Measurements from ENCODE around the gene SCARF2. TPM values are rescaled to one million over a fixed set of nuclear protein-coding genes. Genes with fewer than 3 reads are reported as not detected.

The SCARF2 gene
- total RNA-seq, 3 donors from 2014 or later (not counting 1 experiment from before 2014, with no cell fraction given), result 1.8 to 3.5 (median 2.9) TPM

- ATAC-seq (no peak), DNase-seq (no peak)
- Histone ChIP-seq H3K4me3 (ENCODE audit: low read length) (no peak overlapping the region), H3K36me3 (ENCODE audit: control insufficient read depth, insufficient read depth, low read length) (peaks cover 6% of the 10 kb centered on the region), H3K27me3 (ENCODE audit: control insufficient read depth, insufficient read depth, low read length) (no peaks in the 10 kb centered on the region), H3K9me3 (ENCODE audit: control insufficient read depth, insufficient read depth, low read length) (no peaks in the 10 kb centered on the region), H3K4me1 (ENCODE audit: control insufficient read depth, insufficient read depth, low read length) (peaks cover 30% of the 10 kb centered on the region), H3K27ac (ENCODE audit: low read length) (peak overlapping the region; percentile 87)
- intact Hi-C loops (cut with micrococcal nuclease), result no loop called here
- H3K27me3 Mint-ChIP-seq (ENCODE audit: low read depth in 2 of 2), result no peaks in the 10 kb centered on the region
- H3K9me3 Mint-ChIP-seq, result no peaks in the 10 kb centered on the region
- H3K4me1 Mint-ChIP-seq, result peaks cover 27 to 28% of the 10 kb centered on the region in 2 donors
- H3K36me3 Mint-ChIP-seq, result no peaks in the 10 kb centered on the region
- 98% methylated on average over 32 of the region's 32 CpGs for WGBS (ENCODE audit: insufficient coverage)
- H3K4me3 Mint-ChIP-seq, result no peak overlapping the region
- H3K27ac Mint-ChIP-seq, result peak overlapping the region; percentile 27 to 85
- no peak for TF ChIP-seq CTCF (IDR thresholded peaks at IDR 0.05)
Measured at GRCh38 chr22:20464912-20465758, 27.5 kb upstream of the SCARF2 start.

GRCh38 chr22:20464096-20464614, 26.5 kb upstream of the SCARF2 start:
- Histone ChIP-seq H3K4me1 (ENCODE audit: control insufficient read depth, insufficient read depth, low read length) (peaks cover 30% of the 10 kb centered on the region), H3K36me3 (ENCODE audit: control insufficient read depth, insufficient read depth, low read length) (peaks cover 4% of the 10 kb centered on the region), H3K4me3 (ENCODE audit: low read length) (no peak overlapping the region), H3K27me3 (ENCODE audit: control insufficient read depth, insufficient read depth, low read length) (no peaks in the 10 kb centered on the region), H3K27ac (ENCODE audit: low read length) (peak overlapping the region; percentile 87), H3K9me3 (ENCODE audit: control insufficient read depth, insufficient read depth, low read length) (no peaks in the 10 kb centered on the region)
- Mint-ChIP-seq H3K9me3 (no peaks in the 10 kb centered on the region), H3K36me3 (no peaks in the 10 kb centered on the region), H3K4me1 (peaks cover 27% of the 10 kb centered on the region in 2 donors), H3K4me3 (peak overlapping the region; percentile 55), H3K27me3 (ENCODE audit: low read depth in 2 of 2) (no peaks in the 10 kb centered on the region), H3K27ac (peak overlapping the region; percentile 85 to 90)
- no peak for TF ChIP-seq CTCF (IDR thresholded peaks at IDR 0.05)
- 66% methylated on average over 9 of the region's 11 CpGs for WGBS (ENCODE audit: insufficient coverage)
- intact Hi-C loops (cut with micrococcal nuclease), result no loop called here
- ATAC-seq, result peak; percentile 46 to 62 (median 61)
- DNase-seq, result peak in 1 of 2 donors; percentile 84

- Mint-ChIP-seq H3K4me1 (peaks cover 24 to 27% of the 10 kb centered on the region in 2 donors), H3K36me3 (no peaks in the 10 kb centered on the region), H3K27me3 (ENCODE audit: low read depth in 2 of 2) (no peaks in the 10 kb centered on the region), H3K4me3 (peak overlapping the region; percentile 55), H3K27ac (peak overlapping the region; percentile 85 to 90), H3K9me3 (no peaks in the 10 kb centered on the region)
- Histone ChIP-seq H3K27me3 (ENCODE audit: control insufficient read depth, insufficient read depth, low read length) (no peaks in the 10 kb centered on the region), H3K4me1 (ENCODE audit: control insufficient read depth, insufficient read depth, low read length) (peaks cover 30% of the 10 kb centered on the region), H3K27ac (ENCODE audit: low read length) (peak overlapping the region; percentile 87), H3K36me3 (ENCODE audit: control insufficient read depth, insufficient read depth, low read length) (peaks cover 3% of the 10 kb centered on the region), H3K4me3 (ENCODE audit: low read length) (no peak overlapping the region), H3K9me3 (ENCODE audit: control insufficient read depth, insufficient read depth, low read length) (no peaks in the 10 kb centered on the region)
- TF ChIP-seq CTCF (IDR thresholded peaks at IDR 0.05), result no peak
- DNase-seq (peak in 1 of 2 donors; percentile 72), ATAC-seq (peak; percentile 64 to 80 (median 70))
- intact Hi-C loops (cut with micrococcal nuclease), result no loop called here
- 0% methylated on average over 2 of the region's 2 CpGs for WGBS (ENCODE audit: insufficient coverage)
Measured at GRCh38 chr22:20463324-20464095, 25.9 kb upstream of the SCARF2 start.
